ENCODE data around the gene LMCD1. TPM values are rescaled to one million over a fixed set of nuclear protein-coding genes. Genes with fewer than 3 reads are reported as not detected.
A peak's percentile ranks its signal among the peaks of the same experiment; 100 is the strongest.
"Not testable (repeated sequence)": the region's sequence is repeated elsewhere in the genome, so short reads cannot be mapped to it uniquely, and the experiment has no call there.

LMCD1 gene
- total RNA-seq, 4 donors from 2014 or later: 23.3 to 52.8 (median 34.8) TPM

DNA sequence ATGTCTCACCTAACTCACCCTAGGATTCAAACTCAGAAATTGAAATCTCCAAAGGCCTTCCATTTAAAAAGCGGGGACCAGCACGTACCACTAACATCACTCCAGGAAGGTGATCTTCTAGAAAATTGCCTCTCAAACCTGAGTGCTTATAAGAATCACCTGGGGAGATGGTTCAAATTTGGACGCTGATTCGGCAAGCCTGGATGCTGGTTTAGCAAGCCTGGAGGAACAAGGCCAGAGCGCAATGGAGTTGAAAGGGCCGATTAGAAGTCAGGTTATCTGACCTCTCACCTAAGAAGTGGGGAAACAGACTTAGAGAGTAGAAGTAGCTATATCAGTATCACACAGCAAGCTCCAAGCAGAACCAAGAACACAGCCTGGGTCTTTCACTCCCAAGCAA lies 74.8 kb downstream of the LMCD1 start:
- TF ChIP-seq POLR2A (IDR thresholded peaks at IDR 0.05): no peak
- TF ChIP-seq, protein P1, sequence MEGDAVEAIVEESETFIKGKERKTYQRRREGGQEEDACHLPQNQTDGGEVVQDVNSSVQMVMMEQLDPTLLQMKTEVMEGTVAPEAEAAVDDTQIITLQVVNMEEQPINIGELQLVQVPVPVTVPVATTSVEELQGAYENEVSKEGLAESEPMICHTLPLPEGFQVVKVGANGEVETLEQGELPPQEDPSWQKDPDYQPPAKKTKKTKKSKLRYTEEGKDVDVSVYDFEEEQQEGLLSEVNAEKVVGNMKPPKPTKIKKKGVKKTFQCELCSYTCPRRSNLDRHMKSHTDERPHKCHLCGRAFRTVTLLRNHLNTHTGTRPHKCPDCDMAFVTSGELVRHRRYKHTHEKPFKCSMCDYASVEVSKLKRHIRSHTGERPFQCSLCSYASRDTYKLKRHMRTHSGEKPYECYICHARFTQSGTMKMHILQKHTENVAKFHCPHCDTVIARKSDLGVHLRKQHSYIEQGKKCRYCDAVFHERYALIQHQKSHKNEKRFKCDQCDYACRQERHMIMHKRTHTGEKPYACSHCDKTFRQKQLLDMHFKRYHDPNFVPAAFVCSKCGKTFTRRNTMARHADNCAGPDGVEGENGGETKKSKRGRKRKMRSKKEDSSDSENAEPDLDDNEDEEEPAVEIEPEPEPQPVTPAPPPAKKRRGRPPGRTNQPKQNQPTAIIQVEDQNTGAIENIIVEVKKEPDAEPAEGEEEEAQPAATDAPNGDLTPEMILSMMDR (IDR thresholded peaks at IDR 0.05): no peak
- Histone ChIP-seq H3K27ac (peak overlapping the region in 3 of 4 donors; percentile 45 to 75 (median 75)), H3K4me1 (peaks cover 7 to 66% (median 23%) of the 10 kb centered on the region in 3 donors), H3K27me3 (no peaks in the 10 kb centered on the region), H3K4me3 (no peak overlapping the region), H3K9me3 (no peaks in the 10 kb centered on the region), H3K36me3 (peaks cover 0 to 6% (median 0%) of the 10 kb centered on the region in 3 donors)
- WGBS, 2 donors: 87 to 93% methylated on average over 6 of the region's 6 CpGs
- intact Hi-C loops (cut with DNase I): no loop called here
- no peak for DNase-seq

DNA sequence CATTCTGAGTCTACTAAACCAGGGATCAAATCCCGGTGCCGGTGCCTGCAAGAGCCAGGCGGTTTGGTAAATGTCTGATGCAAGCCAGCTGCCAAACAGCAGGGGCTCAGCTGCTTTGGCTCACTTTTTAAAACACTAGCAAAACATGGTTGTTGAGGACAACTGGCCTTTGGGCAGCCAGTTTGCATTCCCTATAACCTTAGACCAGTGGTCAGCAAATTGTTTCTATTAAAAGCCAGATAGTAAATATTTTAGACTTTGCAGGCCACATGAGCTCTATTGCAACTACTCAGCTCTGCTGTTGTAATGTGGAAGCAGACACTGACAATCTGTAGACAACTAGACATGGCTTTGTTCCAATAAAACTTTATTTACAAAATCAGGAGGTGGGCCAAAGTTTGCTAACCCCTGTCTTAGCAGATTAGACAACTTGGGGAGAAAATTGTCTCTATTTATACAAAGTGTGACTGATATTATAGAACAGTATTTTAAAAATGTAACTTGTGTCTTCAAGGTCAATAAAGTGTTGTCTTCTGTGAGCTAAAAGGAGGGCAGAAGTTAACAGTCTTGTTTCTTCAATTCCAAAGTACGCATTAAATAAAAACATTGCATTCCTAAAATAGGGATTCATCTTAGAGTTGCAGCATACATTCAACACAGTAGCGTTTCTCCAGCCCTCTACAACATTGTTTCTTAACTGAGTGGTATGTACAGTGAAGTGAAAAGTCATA lies 75.4 kb downstream of the LMCD1 start:
- Histone ChIP-seq H3K27ac (peak overlapping the region in 2 of 4 donors; percentile 45 to 75), H3K9me3 (no peaks in the 10 kb centered on the region), H3K4me3 (no peak overlapping the region), H3K27me3 (no peaks in the 10 kb centered on the region), H3K4me1 (peaks cover 7 to 67% (median 23%) of the 10 kb centered on the region in 3 donors), H3K36me3 (peaks cover 0 to 6% (median 0%) of the 10 kb centered on the region in 3 donors)
- DNase-seq: no peak
- TF ChIP-seq, protein P1 (IDR thresholded peaks at IDR 0.05): no peak
- TF ChIP-seq POLR2A (IDR thresholded peaks at IDR 0.05): no peak
- intact Hi-C loops (cut with DNase I): no loop called here
- WGBS, 2 donors: 73 to 76% methylated on average over 5 of the region's 5 CpGs

DNA sequence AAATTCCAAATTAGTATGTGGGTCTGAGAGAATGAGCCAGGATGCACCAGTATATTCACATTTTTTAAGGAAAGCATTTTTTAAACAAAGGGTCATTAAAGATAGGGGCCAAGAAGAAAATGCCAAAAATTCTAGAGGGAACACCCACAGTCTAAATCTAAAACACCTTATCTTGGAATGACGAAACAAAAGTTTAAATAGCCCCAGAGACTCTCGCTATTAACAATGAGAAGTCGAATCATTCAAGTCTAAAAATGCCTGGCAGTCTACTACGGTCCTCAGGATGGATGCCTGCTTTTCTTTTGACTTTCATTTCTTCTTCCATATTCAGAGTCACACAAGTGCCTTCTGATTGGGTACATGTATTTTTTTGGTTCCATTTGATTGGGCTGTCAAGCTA lies 76.7 kb downstream of the LMCD1 start:
- Histone ChIP-seq H3K4me3 (no peak overlapping the region), H3K9me3 (no peaks in the 10 kb centered on the region), H3K27ac (no peak overlapping the region), H3K27me3 (no peaks in the 10 kb centered on the region), H3K36me3 (no peaks in the 10 kb centered on the region), H3K4me1 (peaks cover 7 to 65% (median 22%) of the 10 kb centered on the region in 3 donors)
- WGBS, 2 donors: 67 to 76% methylated on average over 4 of the region's 4 CpGs
- TF ChIP-seq, protein P1 (IDR thresholded peaks at IDR 0.05): no peak
- TF ChIP-seq POLR2A (IDR thresholded peaks at IDR 0.05): no peak
- no peak for DNase-seq
- intact Hi-C loops (cut with DNase I): no loop called here

DNA sequence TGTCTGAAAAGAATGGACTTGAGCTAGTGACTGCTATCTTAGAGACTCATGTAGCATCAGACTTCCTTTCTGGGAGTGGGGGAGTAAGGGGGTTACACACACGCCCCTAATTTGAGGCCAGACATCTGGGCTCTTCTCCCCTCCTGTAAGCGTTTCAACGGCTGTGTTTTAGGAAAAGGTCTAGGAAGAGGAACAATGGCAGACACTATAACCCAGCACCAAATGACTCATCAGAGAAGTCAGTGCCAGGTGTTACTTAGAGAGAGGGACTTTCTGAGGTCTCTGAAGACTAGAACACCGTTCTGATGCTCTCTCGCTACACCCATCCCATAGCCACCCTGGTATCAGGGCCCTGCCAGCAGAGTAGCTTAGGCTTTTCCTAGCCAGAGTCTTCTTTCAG lies 77.5 kb downstream of the LMCD1 start:
- no peak for DNase-seq
- Histone ChIP-seq H3K27me3 (no peaks in the 10 kb centered on the region), H3K9me3 (no peaks in the 10 kb centered on the region), H3K27ac (peak overlapping the region in 1 of 4 donors; percentile 17), H3K36me3 (no peaks in the 10 kb centered on the region), H3K4me3 (no peak overlapping the region), H3K4me1 (peaks cover 7 to 57% (median 19%) of the 10 kb centered on the region in 3 donors)
- WGBS, 2 donors: 33 to 35% methylated on average over 5 of the region's 5 CpGs
- intact Hi-C loops (cut with DNase I): no loop called here
- TF ChIP-seq, protein P1 (IDR thresholded peaks at IDR 0.05): no peak
- TF ChIP-seq POLR2A (IDR thresholded peaks at IDR 0.05): no peak

DNA sequence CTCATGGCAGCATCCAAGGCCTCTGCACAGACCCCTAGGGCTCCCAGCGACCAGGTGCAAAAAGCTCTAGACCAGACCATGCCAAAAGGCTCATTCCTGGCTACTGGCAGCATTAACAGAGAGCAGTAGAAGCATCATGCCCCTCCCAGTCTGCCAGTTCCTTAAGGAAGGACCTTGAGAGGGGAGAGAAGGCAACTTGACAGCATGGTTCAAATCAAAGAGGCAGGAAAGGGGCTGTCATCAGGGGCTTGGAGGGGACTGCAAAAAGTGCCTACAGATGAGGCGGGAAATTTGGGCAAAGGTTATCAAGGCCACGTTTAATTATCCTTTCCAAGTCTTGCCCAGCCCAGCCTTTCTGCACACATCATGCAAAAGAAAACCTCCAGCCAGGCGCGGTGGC lies 78.3 kb downstream of the LMCD1 start:
- Histone ChIP-seq H3K9me3 (no peaks in the 10 kb centered on the region), H3K27ac (no peak overlapping the region), H3K36me3 (no peaks in the 10 kb centered on the region), H3K27me3 (no peaks in the 10 kb centered on the region), H3K4me3 (no peak overlapping the region), H3K4me1 (peaks cover 7 to 49% (median 14%) of the 10 kb centered on the region in 3 donors)
- no peak for DNase-seq
- no peak for TF ChIP-seq POLR2A (IDR thresholded peaks at IDR 0.05)
- TF ChIP-seq, protein P1 (IDR thresholded peaks at IDR 0.05): no peak
- WGBS, 2 donors: 78 to 79% methylated on average over 5 of the region's 5 CpGs
- intact Hi-C loops (cut with DNase I): no loop called here

DNA sequence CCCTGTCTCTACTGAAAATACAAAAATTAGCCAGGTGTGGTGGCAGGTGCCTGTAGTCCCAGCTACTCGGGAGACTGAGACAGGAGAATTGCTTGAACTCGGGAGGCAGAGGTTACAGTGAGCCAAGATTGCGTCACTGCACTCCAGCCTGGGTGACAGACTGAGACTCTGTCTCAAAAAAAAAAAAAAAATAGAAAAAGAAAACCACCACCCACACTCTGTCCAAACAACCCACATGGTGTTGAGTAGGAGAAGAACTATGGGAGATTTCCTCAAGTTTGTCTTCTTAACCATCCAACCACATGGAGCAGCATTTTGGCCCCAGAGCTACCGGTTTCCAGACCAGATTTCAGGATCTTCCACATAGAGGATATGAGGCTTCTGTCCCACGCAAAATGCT lies 78.8 kb downstream of the LMCD1 start:
- peaks cover 2 to 44% (median 10%) of the 10 kb centered on the region in 3 donors for H3K4me1 ChIP-seq
- H3K36me3 ChIP-seq; H3K9me3 ChIP-seq; H3K4me3 ChIP-seq; H3K27ac ChIP-seq; H3K27me3 ChIP-seq; intact Hi-C loops (cut with DNase I); DNase-seq: not testable (repeated sequence)
- 67 to 70% methylated on average over 5 of the region's 5 CpGs for WGBS, 2 donors
